ENCODE data around the gene WDFY2. TPM values are rescaled to one million over a fixed set of nuclear protein-coding genes. Genes with fewer than 3 reads are reported as not detected.
A peak's percentile ranks its signal among the peaks of the same experiment; 100 is the strongest.

WDFY2 gene
- total and polyA plus RNA-seq, 2 experiments from 2014 or later, result 11.4 to 24.0 TPM

GRCh38 chr13:51583469-51583874, 790 bp upstream of the WDFY2 start:
- no peaks in the 10 kb centered on the region for H3K27me3 ChIP-seq (ENCODE audit: insufficient read depth)
- ATAC-seq (peak; percentile 76), DNase-seq (ENCODE audit: low spot score) (no peak)
- H3K4me2 ChIP-seq, result peak overlapping the region; percentile 75
- H3K4me1 ChIP-seq (ENCODE audit: insufficient read depth), result peaks cover 30% of the 10 kb centered on the region
- Mint-ChIP-seq H3K36me3 (ENCODE audit: low read depth) (peaks cover 2% of the 10 kb centered on the region; the same call in 1 of the 3 replicates), H3K27me3 (ENCODE audit: insufficient read depth, low read depth, poor library complexity) (peaks cover 6% of the 10 kb centered on the region), H3K9me3 (no peaks in the 10 kb centered on the region), H3K4me1 (peaks cover 37% of the 10 kb centered on the region), H3K4me3 (peak overlapping the region; percentile 96), H3K27ac (peak overlapping the region; percentile 88)
- peaks cover 35% of the 10 kb centered on the region for H3K79me2 ChIP-seq (replicated peaks; ENCODE audit: insufficient read depth)
- H3K27ac ChIP-seq (ENCODE audit: low read depth), result no peak overlapping the region
- peak overlapping the region; percentile 88 for H3K4me3 ChIP-seq
- no peaks in the 10 kb centered on the region for H3K9me2 ChIP-seq (ENCODE audit: insufficient read depth)
- no peaks in the 10 kb centered on the region for H3K36me3 ChIP-seq (ENCODE audit: insufficient read depth)
- H3F3A ChIP-seq (replicated peaks; ENCODE audit: low read depth), result no peaks in the 10 kb centered on the region; the same call in 1 of the 2 replicates
- TF ChIP-seq ZNF462 (CRISPR knock-in tag; IDR thresholded peaks at IDR 0.05), result peak; percentile 66; the same call in 1 of the 2 replicates
- TF ChIP-seq POLR2AphosphoS5 (IDR thresholded peaks at IDR 0.05; ENCODE audit: low read depth), result peak; percentile 60
- no peak for TF ChIP-seq EZH2phosphoT487 (IDR thresholded peaks at IDR 0.05; ENCODE audit: unreplicated experiment)
- TF ChIP-seq JUNB (IDR thresholded peaks at IDR 0.05; ENCODE audit: unreplicated experiment), result no peak
- H4K20me1 ChIP-seq (replicated peaks; ENCODE audit: insufficient read depth), result no peaks in the 10 kb centered on the region; the same call in 1 of the 2 replicates
- H2AFZ ChIP-seq, result peak overlapping the region; percentile 85
